Small intestine (tissue), 7 donors: Measurements from ENCODE around the gene PET100. TPM values are rescaled to one million over a fixed set of nuclear protein-coding genes. Genes with fewer than 3 reads are reported as not detected.
A peak's percentile ranks its signal among the peaks of the same experiment; 100 is the strongest.

Experiments
- DNase-seq, 2 donors: peaks; one replicate each; pipeline versions ENCODE4 v3.0.0 to v3.0.0-alpha.2; 2013
- FAIRE-seq: peaks from 2 replicates; lab custom pipeline; 2012; peaks lifted over from hg19 to GRCh38; lab: Jason Lieb, UNC
- H3K27ac ChIP-seq, 3 donors: one replicate each; pipeline ENCODE4 v1.5.1; 2013; ENCODE audit warnings: low read length in 2 of 3, mild to moderate bottlenecking in 2 of 3, control low read depth in 1 of 3, inconsistent platforms in 1 of 3, low read depth in 1 of 3, moderate library complexity in 1 of 3
- H3K27me3 ChIP-seq, 3 donors: one replicate each; pipeline ENCODE4 v1.6.1; 2013; ENCODE audit warnings: low read length in 3 of 3, inconsistent platforms in 1 of 3; ENCODE audit not compliant: control insufficient read depth in 3 of 3, insufficient read depth in 3 of 3
- H3K36me3 ChIP-seq, 3 donors: one replicate each; pipeline ENCODE4 v1.6.1; 2013; ENCODE audit warnings: low read length in 3 of 3, inconsistent platforms in 1 of 3, low read depth in 1 of 3, mild to moderate bottlenecking in 1 of 3, moderate library complexity in 1 of 3; ENCODE audit not compliant: control insufficient read depth in 3 of 3, insufficient read depth in 2 of 3
- H3K4me1 ChIP-seq, 3 donors: one replicate each; pipeline ENCODE4 v1.6.1; 2013; ENCODE audit warnings: low read length in 2 of 3, inconsistent platforms in 1 of 3, low read depth in 1 of 3, mild to moderate bottlenecking in 1 of 3, moderate library complexity in 1 of 3; ENCODE audit not compliant: control insufficient read depth in 3 of 3, insufficient read depth in 2 of 3
- H3K4me3 ChIP-seq, 3 donors: one replicate each; pipeline ENCODE4 v1.5.1; 2013; ENCODE audit warnings: low read length in 3 of 3, control low read depth in 1 of 3, inconsistent platforms in 1 of 3, low read depth in 1 of 3, mild to moderate bottlenecking in 1 of 3, moderate library complexity in 1 of 3
- H3K9me3 ChIP-seq, 2 donors: one replicate each; pipeline ENCODE4 v1.6.1; 2013; ENCODE audit warnings: low read depth in 1 of 2, low read length in 1 of 2; ENCODE audit not compliant: control insufficient read depth in 2 of 2, insufficient read depth in 1 of 2
- WGBS, 3 donors: extraction: QIAGEN DNeasy Blood & Tissue Kit; methylation state at CpG; one replicate each; pipeline ENCODE4 v1.1.7; 2013; 5-methylcytosine and 5-hydroxymethylcytosine counted together
- polyA plus RNA-seq, 4 donors: library from polyadenylated mRNA; stranded (reverse) in 3 of 4; unstranded in 1 of 4; fragments of 200-250 nt in 3 of 4; fragments of 120-200 nt in 1 of 4; gene quantifications; one replicate each; pipeline versions ENCODE4 v1.2.1 to v1.2.3, GENCODE V29; 2013
- donor health status: healthy with polysubstance abuse.
- donor health status: control.
- donor health status: control.
- donor health status: Bipolar disorder and iron deficiency.
- donor health status: healthy.

Gene PET100
- polyA plus RNA-seq, 4 donors, result 43.7 to 149 (median 104) TPM

GRCh38 chr19:7597689-7598088 lies 31.9 kb upstream of the PET100 start:
- Histone ChIP-seq H3K4me1 (peaks cover 0 to 4% (median 0%) of the 10 kb centered on the region in 3 donors), H3K27me3 (peaks cover 0 to 10% (median 9%) of the 10 kb centered on the region in 3 donors), H3K4me3 (peak overlapping the region in 1 of 3 donors; percentile 72), H3K9me3 (no peaks in the 10 kb centered on the region), H3K36me3 (peaks cover 0 to 28% (median 0%) of the 10 kb centered on the region in 3 donors), H3K27ac (no peak overlapping the region)
- no peak for DNase-seq
- FAIRE-seq, result no peak
- WGBS, 3 donors, result 61 to 69% (median 62%) methylated on average over 9 of the region's 9 CpGs

GRCh38 chr19:7598180-7598579 lies 31.4 kb upstream of the PET100 start:
- Histone ChIP-seq H3K27ac (no peak overlapping the region), H3K36me3 (peaks cover 0 to 28% (median 0%) of the 10 kb centered on the region in 3 donors), H3K27me3 (peaks cover 0 to 10% (median 9%) of the 10 kb centered on the region in 3 donors), H3K4me1 (peaks cover 0 to 4% (median 0%) of the 10 kb centered on the region in 3 donors), H3K9me3 (no peaks in the 10 kb centered on the region), H3K4me3 (no peak overlapping the region)
- FAIRE-seq (no peak), DNase-seq (no peak)
- WGBS, 3 donors, result 69 to 74% (median 70%) methylated on average over 6 of the region's 6 CpGs

DNA sequence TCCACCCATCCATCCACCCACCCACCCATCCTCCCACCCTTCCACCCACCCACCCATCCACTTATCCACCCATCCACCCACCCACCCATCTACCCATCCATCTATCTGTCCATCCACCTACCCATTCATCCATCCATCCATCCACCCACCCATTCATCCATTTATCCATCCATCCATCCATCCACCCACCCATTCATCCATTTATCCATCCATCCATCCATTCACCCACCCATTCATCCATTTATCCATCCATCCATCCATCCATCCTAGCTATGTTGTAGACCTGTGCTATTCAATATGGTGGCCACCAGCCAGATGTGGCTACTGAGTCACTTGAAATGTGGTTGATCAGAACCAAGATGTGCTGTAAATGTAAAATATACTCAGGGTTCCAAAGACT lies 28.9 kb upstream of the PET100 start:
- H3K9me3 ChIP-seq, result no peaks in the 10 kb centered on the region
- H3K27ac ChIP-seq, result no peak overlapping the region
- no peak for DNase-seq
- H3K4me3 ChIP-seq, result no peak overlapping the region
- FAIRE-seq, result no peak
- peaks cover 0 to 8% (median 6%) of the 10 kb centered on the region in 3 donors for H3K27me3 ChIP-seq
- peaks cover 0 to 4% (median 0%) of the 10 kb centered on the region in 3 donors for H3K4me1 ChIP-seq
- H3K36me3 ChIP-seq, result peaks cover 0 to 50% (median 0%) of the 10 kb centered on the region in 3 donors

DNA sequence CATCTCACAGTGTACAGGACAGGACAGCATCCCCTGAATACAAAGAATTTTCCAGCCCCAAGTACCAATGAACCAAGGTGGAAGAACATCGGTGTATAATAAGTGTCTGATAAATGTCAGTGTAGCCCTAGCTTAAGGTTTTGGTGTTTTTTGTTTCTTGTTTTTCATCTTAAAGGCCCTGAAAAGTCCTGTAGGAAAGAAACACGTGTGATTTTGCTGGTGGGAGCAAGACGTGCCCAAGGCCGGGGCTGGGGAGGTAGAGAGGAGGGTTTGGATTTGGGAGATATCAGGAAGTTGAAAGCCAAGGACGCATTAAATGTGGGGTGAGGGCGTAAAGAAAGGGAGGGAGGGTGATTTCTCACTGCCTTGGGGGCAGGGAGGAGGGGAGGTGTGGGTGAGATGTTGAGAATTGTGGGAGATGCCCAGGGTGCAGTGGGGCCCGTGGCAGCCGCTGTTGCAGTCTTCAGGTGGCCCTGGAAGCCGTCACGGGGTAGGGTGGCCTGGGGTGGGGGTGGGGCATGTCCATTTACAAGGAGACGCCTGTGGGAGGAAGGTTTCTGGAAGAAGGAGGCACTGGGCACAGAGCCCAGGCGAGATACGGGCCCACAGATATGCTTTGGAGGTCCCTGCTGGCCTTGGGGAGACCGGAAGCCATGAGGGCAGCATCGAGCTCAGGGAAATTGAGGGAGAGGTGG lies 27.2 kb upstream of the PET100 start:
- no peaks in the 10 kb centered on the region for H3K9me3 ChIP-seq
- peaks cover 0 to under 1% (median 0%) of the 10 kb centered on the region in 3 donors for H3K27me3 ChIP-seq
- no peak for DNase-seq
- H3K36me3 ChIP-seq, result peaks cover 0 to 55% (median 3%) of the 10 kb centered on the region in 3 donors
- H3K4me3 ChIP-seq, result no peak overlapping the region
- WGBS, 3 donors, result 29 to 48% (median 42%) methylated on average over 15 of the region's 15 CpGs
- H3K4me1 ChIP-seq, result no peaks in the 10 kb centered on the region
- no peak for FAIRE-seq
- H3K27ac ChIP-seq, result no peak overlapping the region

- Histone ChIP-seq H3K36me3 (peaks cover 0 to 55% (median 5%) of the 10 kb centered on the region in 3 donors), H3K9me3 (no peaks in the 10 kb centered on the region), H3K27me3 (no peaks in the 10 kb centered on the region), H3K4me3 (no peak overlapping the region), H3K4me1 (no peaks in the 10 kb centered on the region), H3K27ac (no peak overlapping the region)
- FAIRE-seq (no peak), DNase-seq (no peak)
- 73 to 83% (median 75%) methylated on average over 11 of the region's 11 CpGs for WGBS, 3 donors
Observed at GRCh38 chr19:7602935-7603497, 26.6 kb upstream of the PET100 start.

GRCh38 chr19:7603919-7604318 lies 25.7 kb upstream of the PET100 start:
- no peaks in the 10 kb centered on the region for H3K9me3 ChIP-seq
- no peaks in the 10 kb centered on the region for H3K4me1 ChIP-seq
- H3K4me3 ChIP-seq, result no peak overlapping the region
- H3K27ac ChIP-seq, result no peak overlapping the region
- H3K27me3 ChIP-seq, result no peaks in the 10 kb centered on the region
- 66 to 81% (median 81%) methylated on average over 9 of the region's 9 CpGs for WGBS, 3 donors
- peaks cover 0 to 59% (median 8%) of the 10 kb centered on the region in 3 donors for H3K36me3 ChIP-seq
- FAIRE-seq (no peak), DNase-seq (no peak)

DNA sequence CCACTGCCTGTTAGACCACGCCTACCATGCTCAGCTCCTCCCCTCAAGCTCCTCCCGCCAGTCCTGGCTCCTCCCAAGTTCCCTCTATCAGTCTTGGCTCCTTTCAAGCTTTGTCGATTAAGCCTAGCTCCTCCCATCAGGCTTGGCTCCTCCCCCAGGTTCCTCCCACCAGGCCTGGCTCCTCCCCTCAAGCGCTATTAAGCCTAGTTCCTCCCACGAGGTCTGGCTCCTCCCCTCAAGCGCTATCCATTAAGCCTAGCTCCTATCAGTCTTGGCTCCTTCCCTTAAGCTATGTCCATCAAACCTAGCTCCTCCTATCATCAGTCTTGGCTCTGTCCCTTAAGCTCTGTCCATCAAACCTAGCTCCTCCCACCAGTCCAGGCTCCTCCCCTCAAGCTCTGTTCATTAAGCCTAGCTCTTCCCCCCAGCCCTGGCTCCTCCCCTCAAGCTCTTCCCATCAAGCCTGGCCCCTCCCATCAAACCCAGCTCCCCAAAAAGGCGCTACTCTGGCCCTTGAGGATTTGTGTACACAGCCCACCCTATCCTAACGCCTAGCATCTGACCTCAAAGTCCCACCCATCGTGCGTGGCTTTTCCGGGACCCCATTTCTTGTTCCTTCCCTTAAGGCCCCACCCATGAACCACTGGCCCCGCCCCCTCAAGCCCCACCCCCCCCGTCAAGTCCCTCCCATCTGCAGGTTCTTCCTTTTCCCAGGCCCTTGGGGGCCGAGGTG lies 23.9 kb upstream of the PET100 start:
- H3K4me3 ChIP-seq, result no peak overlapping the region
- peaks cover 0 to 75% (median 10%) of the 10 kb centered on the region in 3 donors for H3K36me3 ChIP-seq
- no peaks in the 10 kb centered on the region for H3K4me1 ChIP-seq
- H3K27ac ChIP-seq, result no peak overlapping the region
- DNase-seq, result peak in 1 of 2 donors; percentile 54
- WGBS, 3 donors, result 74 to 78% (median 74%) methylated on average over 14 of the region's 14 CpGs
- no peaks in the 10 kb centered on the region for H3K27me3 ChIP-seq
- no peak for FAIRE-seq
- H3K9me3 ChIP-seq, result no peaks in the 10 kb centered on the region

GRCh38 chr19:7606289-7606688 lies 23.3 kb upstream of the PET100 start:
- Histone ChIP-seq H3K9me3 (no peaks in the 10 kb centered on the region), H3K36me3 (peaks cover 1 to 80% (median 13%) of the 10 kb centered on the region in 3 donors), H3K4me1 (no peaks in the 10 kb centered on the region), H3K27me3 (no peaks in the 10 kb centered on the region), H3K4me3 (no peak overlapping the region), H3K27ac (no peak overlapping the region)
- DNase-seq (no peak), FAIRE-seq (no peak)
- 86 to 96% (median 94%) methylated on average over 17 of the region's 17 CpGs for whole genome bisulfite sequencing, 3 donors
